ENCODE data around the gene DOC2B. TPM values are rescaled to one million over a fixed set of nuclear protein-coding genes. Genes with fewer than 3 reads are reported as not detected.

DOC2B gene
- total RNA-seq (10 to 100 TPM; 16.3 to 35.3 TPM), polyA plus RNA-seq (under 1 TPM; 0.13 to 0.15 TPM)
- long read RNA-seq, donor 1, partial matches to known transcripts: 0 of 20 reads
- long read RNA-seq, donor 1, other reads (novel, unspliced or antisense): 20 of 20 reads
- long read RNA-seq, donor 2, full-length matches to known transcripts: 3 of 26 reads
- long read RNA-seq, donor 2, partial matches to known transcripts: 3 of 26 reads
- long read RNA-seq, donor 2, other reads (novel, unspliced or antisense): 20 of 26 reads

DNA sequence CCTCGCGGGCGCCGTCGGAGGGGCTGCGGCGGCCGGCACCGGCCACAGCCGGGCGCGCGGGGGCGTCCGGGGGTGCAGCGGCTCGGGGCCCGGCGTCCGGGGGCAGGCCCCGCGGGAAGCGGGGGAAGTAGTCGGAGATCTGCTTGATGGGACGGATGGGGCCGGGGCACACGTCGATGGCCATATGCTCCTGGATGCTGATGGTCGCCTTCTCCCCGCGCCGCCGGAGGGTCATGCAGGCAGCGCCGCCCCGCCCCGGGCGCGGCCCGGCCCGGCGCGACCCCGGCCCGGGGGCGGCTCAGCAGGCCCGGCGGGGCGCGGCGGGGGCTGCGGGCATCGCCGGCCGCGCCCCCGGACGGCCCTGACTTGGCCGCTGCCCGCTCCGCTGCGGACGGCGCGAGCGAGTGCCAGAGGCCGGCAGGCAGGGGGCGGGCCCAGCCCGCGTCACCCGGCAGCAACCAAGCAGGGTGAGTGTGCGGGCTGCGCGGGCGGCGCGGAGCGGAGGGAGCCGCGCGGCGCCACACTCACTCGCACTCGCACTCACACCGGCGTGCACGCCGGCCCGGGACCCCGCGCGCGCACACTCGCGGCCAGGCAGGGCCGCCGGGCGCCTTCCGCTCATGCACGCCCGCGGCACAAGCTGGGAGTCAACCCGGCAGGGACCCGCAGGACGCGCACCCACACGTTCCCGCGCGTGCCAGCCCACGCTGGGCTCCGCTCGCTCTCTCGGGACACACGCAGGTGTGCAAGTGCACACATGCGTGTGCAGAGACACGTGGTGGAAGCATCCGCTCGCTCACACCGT lies at the start of gene DOC2B:
DOC2B (minus strand) TSS at position 406 of the 805 bp plus-strand sequence; CDS start at position 235, 171 bp downstream.
- 4 to 7% methylated on average over 57 to 120 of the region's 120 CpGs for WGBS, 2 donors
- ATAC-seq (ENCODE audit: low FRiP score): peak; percentile 55
- Histone ChIP-seq H3K27me3 (ENCODE audit: control insufficient read depth in 1 of 2, insufficient read depth in 2 of 2, low read length in 1 of 2) (no peaks in the 10 kb centered on the region), H3K27ac (ENCODE audit: low read depth in 1 of 2, low read length in 2 of 2) (no peak within 1 kb of the TSS), H3K36me3 (ENCODE audit: control insufficient read depth in 1 of 2, insufficient read depth in 2 of 2, low read length in 1 of 2) (no peaks in the 10 kb centered on the region), H3K9me3 (ENCODE audit: control insufficient read depth, low read length) (no peaks in the 10 kb centered on the region), H3K4me3 (ENCODE audit: low read length in 2 of 2) (peak within 1 kb of the TSS in 1 of 2 donors; percentile 12), H3K4me1 (ENCODE audit: control insufficient read depth in 1 of 2, insufficient read depth in 2 of 2, low read length in 2 of 2) (no peaks in the 10 kb centered on the region)
- intact Hi-C loops (cut with DNase I): no loop called here
- peak in 1 of 2 donors; percentile 86 for DNase-seq

DNA sequence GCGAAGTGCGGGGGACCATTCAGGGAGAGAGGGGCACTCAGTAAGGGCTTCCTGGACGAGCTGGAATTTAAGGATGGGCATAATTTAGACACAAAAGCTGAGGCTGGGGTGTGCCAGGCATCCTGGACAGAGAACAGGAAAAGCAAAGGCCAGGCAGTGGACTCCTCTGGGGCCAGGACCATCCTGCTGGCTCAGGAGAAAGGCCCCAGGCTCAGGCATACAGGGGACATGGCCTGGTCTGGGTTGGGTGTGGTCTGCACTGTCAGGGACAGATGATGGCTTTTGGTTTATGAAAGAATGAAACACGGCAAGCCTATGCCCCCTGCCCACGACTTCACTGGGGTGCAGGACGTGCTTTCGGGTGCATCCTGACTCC lies 48.9 kb upstream of the DOC2B start:
- no peaks in the 10 kb centered on the region for H3K27me3 ChIP-seq (ENCODE audit: control insufficient read depth in 1 of 2, insufficient read depth in 2 of 2, low read length in 1 of 2)
- WGBS, 2 donors: 94% methylated on average over 7 of the region's 7 CpGs
- no peak overlapping the region for H3K4me3 ChIP-seq (ENCODE audit: low read length in 2 of 2)
- H3K36me3 ChIP-seq (ENCODE audit: control insufficient read depth in 1 of 2, insufficient read depth in 2 of 2, low read length in 1 of 2): no peaks in the 10 kb centered on the region
- DNase-seq (peak in 1 of 2 donors; percentile 45), ATAC-seq (ENCODE audit: low FRiP score) (no peak)
- H3K4me1 ChIP-seq (ENCODE audit: control insufficient read depth in 1 of 2, insufficient read depth in 2 of 2, low read length in 2 of 2): no peaks in the 10 kb centered on the region
- intact Hi-C loops (cut with DNase I): no loop called here
- H3K9me3 ChIP-seq (ENCODE audit: control insufficient read depth, low read length): no peaks in the 10 kb centered on the region
- H3K27ac ChIP-seq (ENCODE audit: low read depth in 1 of 2, low read length in 2 of 2): no peak overlapping the region

DNA sequence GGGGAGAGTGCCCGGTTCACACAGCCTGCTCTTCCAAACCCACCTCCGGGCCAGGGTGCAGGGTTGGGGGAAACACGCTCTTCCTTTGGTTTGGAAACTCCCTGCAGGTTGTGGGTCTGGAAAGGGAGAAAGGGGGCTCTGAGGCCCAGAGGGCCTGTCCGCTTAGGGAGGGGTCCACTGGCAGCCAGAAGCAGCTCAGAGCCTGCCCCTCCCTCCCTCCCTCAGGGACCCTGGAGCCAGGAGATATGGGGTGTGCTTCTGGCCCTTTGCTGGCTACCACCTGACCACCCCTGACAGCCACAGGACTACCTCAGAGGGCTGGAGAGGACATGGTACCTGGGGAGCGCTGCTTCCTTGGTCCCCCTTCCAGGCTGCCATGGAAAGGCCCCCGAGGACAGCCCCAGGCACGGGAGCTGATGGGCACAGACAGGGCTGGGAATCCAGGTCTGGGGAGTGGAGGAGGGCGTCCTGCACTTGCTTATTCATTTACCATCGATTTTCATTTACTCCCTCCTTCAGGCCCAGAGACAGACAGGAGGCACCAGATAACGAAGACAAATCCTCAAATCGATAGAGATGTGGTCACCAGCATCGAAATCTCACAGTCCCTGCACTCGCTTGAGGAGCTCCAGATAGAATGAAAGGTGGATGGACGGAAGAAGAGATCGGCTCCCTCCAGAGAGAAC lies 48.4 kb upstream of the DOC2B start:
- no peak overlapping the region for H3K27ac ChIP-seq (ENCODE audit: low read depth in 1 of 2, low read length in 2 of 2)
- no peak overlapping the region for H3K4me3 ChIP-seq (ENCODE audit: low read length in 2 of 2)
- intact Hi-C loops (cut with DNase I): no loop called here
- no peaks in the 10 kb centered on the region for H3K36me3 ChIP-seq (ENCODE audit: control insufficient read depth in 1 of 2, insufficient read depth in 2 of 2, low read length in 1 of 2)
- H3K27me3 ChIP-seq (ENCODE audit: control insufficient read depth in 1 of 2, insufficient read depth in 2 of 2, low read length in 1 of 2): no peaks in the 10 kb centered on the region
- H3K9me3 ChIP-seq (ENCODE audit: control insufficient read depth, low read length): no peaks in the 10 kb centered on the region
- 91 to 93% methylated on average over 15 of the region's 15 CpGs for WGBS, 2 donors
- no peaks in the 10 kb centered on the region for H3K4me1 ChIP-seq (ENCODE audit: control insufficient read depth in 1 of 2, insufficient read depth in 2 of 2, low read length in 2 of 2)
- ATAC-seq (ENCODE audit: low FRiP score) (no peak), DNase-seq (peak in 1 of 2 donors; percentile 39)

DNA sequence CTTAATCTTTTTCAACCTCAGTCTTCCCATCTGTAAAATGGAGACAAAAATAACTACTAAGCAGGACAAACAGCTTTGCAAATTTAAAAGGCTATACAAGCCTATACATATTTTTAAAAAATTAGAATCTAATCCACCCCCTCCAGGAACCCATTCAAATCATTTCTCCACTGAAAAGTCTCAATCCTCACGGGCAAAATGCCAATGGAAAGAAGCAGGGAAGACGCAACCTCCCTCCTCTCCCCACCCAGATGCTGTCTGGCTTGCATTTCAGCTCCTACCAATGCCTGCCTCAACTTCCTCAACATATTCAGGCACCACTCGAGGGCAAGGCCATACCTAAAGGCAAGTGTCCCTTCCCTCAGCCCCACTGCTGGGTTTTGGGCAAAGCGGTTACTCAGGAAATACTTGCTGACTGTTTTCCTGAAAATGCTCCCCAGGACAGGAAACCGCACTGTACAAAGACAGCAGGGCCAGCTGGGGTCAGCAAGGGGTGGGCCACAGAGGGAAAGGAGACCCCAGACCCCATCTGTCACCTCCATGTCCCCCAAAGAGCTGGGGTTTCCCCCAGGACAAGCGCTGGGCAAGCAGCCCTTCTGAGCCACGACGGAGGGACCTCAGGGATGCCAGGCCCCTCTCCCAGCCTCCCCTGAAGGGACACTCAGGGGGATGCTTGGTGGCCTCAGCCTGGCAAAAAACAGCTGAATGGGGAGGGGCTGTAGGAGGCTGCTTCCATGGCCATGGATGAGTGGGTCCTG lies 47.7 kb upstream of the DOC2B start:
- H3K4me3 ChIP-seq (ENCODE audit: low read length in 2 of 2): no peak overlapping the region
- no peaks in the 10 kb centered on the region for H3K9me3 ChIP-seq (ENCODE audit: control insufficient read depth, low read length)
- H3K36me3 ChIP-seq (ENCODE audit: control insufficient read depth in 1 of 2, insufficient read depth in 2 of 2, low read length in 1 of 2): no peaks in the 10 kb centered on the region
- ATAC-seq (ENCODE audit: low FRiP score) (no peak), DNase-seq (peak; percentile 25 to 54)
- no peaks in the 10 kb centered on the region for H3K4me1 ChIP-seq (ENCODE audit: control insufficient read depth in 1 of 2, insufficient read depth in 2 of 2, low read length in 2 of 2)
- intact Hi-C loops (cut with DNase I): no loop called here
- no peak overlapping the region for H3K27ac ChIP-seq (ENCODE audit: low read depth in 1 of 2, low read length in 2 of 2)
- 82 to 86% methylated on average over 8 of the region's 8 CpGs for WGBS, 2 donors
- no peaks in the 10 kb centered on the region for H3K27me3 ChIP-seq (ENCODE audit: control insufficient read depth in 1 of 2, insufficient read depth in 2 of 2, low read length in 1 of 2)

DNA sequence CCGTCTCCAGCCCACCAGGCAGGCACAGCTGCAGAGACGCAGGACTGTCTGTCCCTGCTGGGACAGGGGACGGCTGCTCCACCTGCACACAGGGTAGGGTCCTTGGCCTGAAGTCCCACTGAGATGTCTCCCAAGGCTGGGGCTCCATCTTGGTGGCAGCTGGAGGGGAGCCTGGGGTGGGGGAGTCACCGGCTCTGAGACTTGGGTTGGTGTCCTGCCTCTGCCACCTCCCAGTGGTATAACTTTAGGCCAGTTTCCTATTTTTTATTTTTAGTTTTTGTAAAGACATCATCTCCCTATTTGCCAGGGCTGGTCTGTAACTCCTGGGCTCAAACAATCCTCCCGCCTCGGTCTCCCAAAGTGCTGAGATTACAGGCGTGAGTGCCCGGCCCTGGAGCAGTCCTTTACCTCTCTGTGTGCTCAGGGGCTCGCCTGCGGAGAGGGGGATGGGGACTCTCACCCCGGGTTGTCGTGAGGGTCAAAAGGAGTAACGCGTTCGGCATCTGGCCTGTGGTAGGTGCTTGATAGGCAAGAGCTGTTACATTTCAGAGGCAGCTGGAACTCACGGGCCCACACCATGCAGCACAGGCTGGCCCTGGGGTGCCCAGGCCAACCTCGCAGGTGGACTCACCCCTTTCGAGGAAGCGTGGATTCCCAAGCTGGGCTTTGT lies 46.6 kb upstream of the DOC2B start:
- ATAC-seq (ENCODE audit: low FRiP score): no peak
- no peaks in the 10 kb centered on the region for H3K9me3 ChIP-seq (ENCODE audit: control insufficient read depth, low read length)
- DNase-seq: peak; percentile 23 to 27
- WGBS, 2 donors: 79 to 88% methylated on average over 19 of the region's 19 CpGs
- intact Hi-C loops (cut with DNase I): no loop called here
- H3K27me3 ChIP-seq (ENCODE audit: control insufficient read depth in 1 of 2, insufficient read depth in 2 of 2, low read length in 1 of 2): no peaks in the 10 kb centered on the region
- H3K4me3 ChIP-seq (ENCODE audit: low read length in 2 of 2): no peak overlapping the region
- no peaks in the 10 kb centered on the region for H3K36me3 ChIP-seq (ENCODE audit: control insufficient read depth in 1 of 2, insufficient read depth in 2 of 2, low read length in 1 of 2)
- H3K27ac ChIP-seq (ENCODE audit: low read depth in 1 of 2, low read length in 2 of 2): no peak overlapping the region
- H3K4me1 ChIP-seq (ENCODE audit: control insufficient read depth in 1 of 2, insufficient read depth in 2 of 2, low read length in 2 of 2): no peaks in the 10 kb centered on the region

DNA sequence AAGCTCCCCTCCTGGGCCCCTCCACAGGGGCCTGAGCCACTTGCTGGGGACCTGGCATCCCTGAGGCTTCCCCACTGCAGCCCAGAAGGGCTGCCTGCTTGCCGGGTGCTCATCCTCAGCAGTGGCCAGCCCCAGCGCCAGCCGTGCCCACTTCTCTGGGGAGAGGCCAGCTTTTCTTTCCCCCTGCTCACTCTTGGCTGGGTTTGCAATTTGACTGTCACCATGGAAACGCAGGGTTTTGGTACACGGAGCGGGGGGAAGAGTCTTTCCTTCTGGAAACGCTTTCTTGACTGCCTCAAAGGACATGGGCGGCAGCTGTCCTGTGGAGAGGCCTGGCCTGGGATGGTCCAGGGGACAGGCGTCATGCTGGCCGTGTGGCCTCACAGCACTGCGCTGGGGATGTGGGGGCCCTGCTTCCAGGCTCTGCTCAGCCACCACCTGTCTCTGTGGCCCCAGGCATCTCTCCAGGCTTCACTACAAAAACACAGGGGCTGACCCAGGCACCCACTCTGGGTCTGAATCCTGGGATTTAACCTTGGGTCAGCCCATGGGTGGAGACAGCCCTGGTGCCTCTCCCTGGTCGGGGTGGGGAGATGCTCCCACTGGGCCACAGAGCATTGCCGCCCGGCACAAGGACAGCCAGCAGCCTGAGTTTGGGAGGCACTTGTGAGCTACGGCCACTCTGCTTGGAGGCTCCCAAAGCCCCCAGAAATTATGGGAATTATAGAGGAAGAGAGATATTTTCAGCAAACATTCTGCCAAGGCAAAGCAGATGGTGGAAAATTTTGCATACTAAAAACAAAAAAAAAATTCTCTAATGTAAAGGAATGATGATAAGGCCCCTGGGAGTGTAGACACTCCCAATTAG lies 45.9 kb upstream of the DOC2B start:
- Histone ChIP-seq H3K9me3 (ENCODE audit: control insufficient read depth, low read length) (no peaks in the 10 kb centered on the region), H3K27ac (ENCODE audit: low read depth in 1 of 2, low read length in 2 of 2) (no peak overlapping the region), H3K27me3 (ENCODE audit: control insufficient read depth in 1 of 2, insufficient read depth in 2 of 2, low read length in 1 of 2) (no peaks in the 10 kb centered on the region), H3K4me3 (ENCODE audit: low read length in 2 of 2) (no peak overlapping the region), H3K36me3 (ENCODE audit: control insufficient read depth in 1 of 2, insufficient read depth in 2 of 2, low read length in 1 of 2) (no peaks in the 10 kb centered on the region), H3K4me1 (ENCODE audit: control insufficient read depth in 1 of 2, insufficient read depth in 2 of 2, low read length in 2 of 2) (no peaks in the 10 kb centered on the region)
- DNase-seq (peak; percentile 33 to 61), ATAC-seq (ENCODE audit: low FRiP score) (no peak)
- 49 to 52% methylated on average over 15 of the region's 15 CpGs for WGBS, 2 donors
- intact Hi-C loops (cut with DNase I): no loop called here

DNA sequence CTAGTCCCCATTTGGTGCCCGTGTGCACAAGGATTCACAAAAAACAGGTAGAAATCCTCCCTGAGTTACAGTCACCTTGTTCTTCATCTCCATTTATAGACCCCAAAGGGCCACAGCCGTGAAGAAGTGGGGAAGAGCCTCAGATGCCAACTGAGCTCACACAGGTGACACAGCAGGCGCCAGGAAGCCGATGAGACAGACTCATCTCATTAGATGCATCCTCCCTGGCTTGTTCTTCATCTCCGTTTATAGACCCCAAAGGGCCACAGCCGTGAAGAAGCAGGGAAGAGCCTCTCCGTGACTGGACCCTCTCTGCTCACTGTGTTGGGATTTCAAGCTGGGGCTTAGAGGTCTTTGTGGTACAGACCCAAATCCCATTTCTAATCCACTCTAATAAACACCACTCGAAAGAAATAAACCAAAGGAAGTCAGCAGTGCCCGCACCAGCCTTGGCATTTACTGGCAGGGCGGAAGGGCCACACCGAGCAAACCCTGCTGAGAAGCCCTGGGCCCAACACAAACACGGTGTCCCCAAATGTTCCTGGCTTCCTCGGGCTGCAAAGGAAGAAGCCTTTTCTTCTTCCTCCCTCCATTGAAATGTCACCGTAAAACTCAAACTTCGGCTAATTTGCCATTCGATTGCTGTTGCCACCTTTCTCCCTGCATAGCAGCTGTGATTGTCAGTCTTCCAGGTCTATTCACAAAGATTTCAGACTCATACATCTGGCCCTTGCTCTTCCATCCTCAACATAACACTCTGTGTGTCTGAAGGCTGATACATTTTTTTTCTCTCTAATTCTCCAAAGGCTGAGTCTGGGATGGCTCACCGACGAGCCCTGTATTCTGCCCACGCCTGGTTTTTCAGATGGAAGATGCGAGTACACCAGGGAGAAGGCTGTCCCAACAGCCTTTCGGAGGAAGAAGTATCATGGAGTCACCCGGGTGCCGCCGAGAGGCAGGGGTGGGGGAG lies 44.9 kb upstream of the DOC2B start:
- Histone ChIP-seq H3K27me3 (ENCODE audit: control insufficient read depth in 1 of 2, insufficient read depth in 2 of 2, low read length in 1 of 2) (no peaks in the 10 kb centered on the region), H3K36me3 (ENCODE audit: control insufficient read depth in 1 of 2, insufficient read depth in 2 of 2, low read length in 1 of 2) (no peaks in the 10 kb centered on the region), H3K9me3 (ENCODE audit: control insufficient read depth, low read length) (no peaks in the 10 kb centered on the region), H3K4me1 (ENCODE audit: control insufficient read depth in 1 of 2, insufficient read depth in 2 of 2, low read length in 2 of 2) (no peaks in the 10 kb centered on the region), H3K4me3 (ENCODE audit: low read length in 2 of 2) (no peak overlapping the region), H3K27ac (ENCODE audit: low read depth in 1 of 2, low read length in 2 of 2) (no peak overlapping the region)
- DNase-seq (peak; percentile 28 to 43), ATAC-seq (ENCODE audit: low FRiP score) (no peak)
- intact Hi-C loops (cut with DNase I): no loop called here
- 83 to 87% methylated on average over 24 of the region's 24 CpGs for WGBS, 2 donors
